Mesodermal cell (in vitro differentiated cells): ENCODE measurements around the gene TP73. TPM values are rescaled to one million over a fixed set of nuclear protein-coding genes. Genes with fewer than 3 reads are reported as not detected.

ENCODE experiments used
- H3K27ac ChIP-seq: 2 replicates; pipeline ENCODE4 v1.7.0; 2013; ENCODE audit warnings: mild to moderate bottlenecking, low read depth, low read length, moderate library complexity; ENCODE audit not compliant: severe bottlenecking
- H3K36me3 ChIP-seq: 2 replicates; pipeline ENCODE4 v1.7.1; 2013; ENCODE audit warnings: mild to moderate bottlenecking, low read length, moderate library complexity; ENCODE audit not compliant: control insufficient read depth, insufficient read depth
- H3K4me1 ChIP-seq: one replicate; pipeline ENCODE4 v1.7.1; 2013; ENCODE audit warnings: mild to moderate bottlenecking, low read length; ENCODE audit not compliant: insufficient read depth, control insufficient read depth, poor library complexity, severe bottlenecking
- H3K4me3 ChIP-seq: 2 replicates; pipeline ENCODE4 v1.7.0; 2013; ENCODE audit warnings: low read length, control low read depth, mild to moderate bottlenecking; ENCODE audit not compliant: insufficient read depth, poor library complexity, severe bottlenecking; ENCODE audit errors: extremely low read depth
- H3K9me3 ChIP-seq: 2 replicates; pipeline ENCODE4 v1.7.1; 2013; ENCODE audit warnings: mild to moderate bottlenecking, low read length, moderate library complexity; ENCODE audit not compliant: control insufficient read depth
- WGBS, 2 experiments: methylation state at CpG; one replicate each; pipeline ENCODE4 v1.1.5; 2013; ENCODE audit warnings: missing lambda C conversion rate in 2 of 2; ENCODE audit not compliant: insufficient coverage in 2 of 2; 5-methylcytosine and 5-hydroxymethylcytosine counted together
- polyA plus RNA-seq, 2 experiments: library from polyadenylated mRNA; stranded (reverse); fragments of 50-300 nt; gene quantifications; one replicate each; pipeline ENCODE4 v1.2.3, GENCODE V29; 2013

The TP73 gene
- polyA plus RNA-seq (2013, experiment 1 of 2) = not detected
- polyA plus RNA-seq (2013, experiment 2 of 2) = 0.10 TPM

- Histone ChIP-seq H3K27ac (no peak within 1 kb of the TSS), H3K4me3 (peak within 1 kb of the TSS; percentile 12), H3K9me3 (no peaks in the 10 kb centered on the region), H3K4me1 (no peaks in the 10 kb centered on the region), H3K36me3 (peaks cover 5% of the 10 kb centered on the region)
- 0 to 1% methylated on average over 34 to 57 of the region's 80 CpGs for WGBS, 2 experiments
Observed at GRCh38 chr1:3651930-3652547, at the start of gene TP73. TP73 (plus strand) TSS chr1:3652516; CDS start chr1:3682366, 29,850 bp downstream.

GRCh38 chr1:3603156-3603555 is 49.2 kb upstream of the TP73 start:
- H3K4me3 ChIP-seq = no peak overlapping the region

GRCh38 chr1:3603571-3604467 is 48.5 kb upstream of the TP73 start:
- Histone ChIP-seq H3K36me3 (peaks cover 4% of the 10 kb centered on the region), H3K4me3 (no peak overlapping the region), H3K27ac (no peak overlapping the region), H3K9me3 (no peaks in the 10 kb centered on the region), H3K4me1 (peaks cover 7% of the 10 kb centered on the region)
- WGBS, 2 experiments = 92 to 93% methylated on average over 27 of the region's 29 CpGs

More at GRCh38 chr1:3603156-3603555, 49.2 kb upstream of the TP73 start:
- 94 to 96% methylated on average over 8 to 11 of the region's 11 CpGs for WGBS, 2 experiments
- no peaks in the 10 kb centered on the region for H3K9me3 ChIP-seq
- H3K27ac ChIP-seq = no peak overlapping the region
- H3K36me3 ChIP-seq = peaks cover 4% of the 10 kb centered on the region
- H3K4me1 ChIP-seq = peaks cover 11% of the 10 kb centered on the region

GRCh38 chr1:3604468-3604974 is 47.8 kb upstream of the TP73 start:
- WGBS, 2 experiments = 93% methylated on average over 3 to 7 of the region's 8 CpGs
- no peak overlapping the region for H3K27ac ChIP-seq
- H3K36me3 ChIP-seq = peaks cover 4% of the 10 kb centered on the region
- H3K4me1 ChIP-seq = peaks cover 10% of the 10 kb centered on the region
- no peak overlapping the region for H3K4me3 ChIP-seq
- H3K9me3 ChIP-seq = no peaks in the 10 kb centered on the region

GRCh38 chr1:3604997-3605823 is 47.1 kb upstream of the TP73 start:
- Histone ChIP-seq H3K4me1 (peaks cover 16% of the 10 kb centered on the region), H3K36me3 (peaks cover 4% of the 10 kb centered on the region), H3K4me3 (no peak overlapping the region), H3K27ac (no peak overlapping the region), H3K9me3 (no peaks in the 10 kb centered on the region)
- WGBS, 2 experiments = 83 to 87% methylated on average over 7 of the region's 7 CpGs

- WGBS, 2 experiments = 82 to 89% methylated on average over 11 to 23 of the region's 23 CpGs
- Histone ChIP-seq H3K9me3 (no peaks in the 10 kb centered on the region), H3K4me3 (no peak overlapping the region), H3K4me1 (peaks cover 19% of the 10 kb centered on the region), H3K27ac (no peak overlapping the region), H3K36me3 (peaks cover 1% of the 10 kb centered on the region)
Observed at GRCh38 chr1:3606779-3607702, 45.3 kb upstream of the TP73 start.

- no peaks in the 10 kb centered on the region for H3K9me3 ChIP-seq
- WGBS, 2 experiments = 81 to 88% methylated on average over 7 to 15 of the region's 18 CpGs
- peaks cover 24% of the 10 kb centered on the region for H3K4me1 ChIP-seq
- no peak overlapping the region for H3K4me3 ChIP-seq
- no peaks in the 10 kb centered on the region for H3K36me3 ChIP-seq
- H3K27ac ChIP-seq = no peak overlapping the region
Observed at GRCh38 chr1:3607703-3608065, 44.6 kb upstream of the TP73 start.

- Histone ChIP-seq H3K4me1 (peaks cover 28% of the 10 kb centered on the region), H3K36me3 (no peaks in the 10 kb centered on the region), H3K4me3 (no peak overlapping the region), H3K9me3 (no peaks in the 10 kb centered on the region), H3K27ac (no peak overlapping the region)
- 88 to 93% methylated on average over 7 of the region's 7 CpGs for WGBS, 2 experiments
Observed at GRCh38 chr1:3608154-3608553, 44.2 kb upstream of the TP73 start.

- 79 to 83% methylated on average over 17 to 19 of the region's 22 CpGs for WGBS, 2 experiments
- no peak overlapping the region for H3K4me3 ChIP-seq
- no peaks in the 10 kb centered on the region for H3K9me3 ChIP-seq
- no peak overlapping the region for H3K27ac ChIP-seq
- H3K4me1 ChIP-seq = peaks cover 38% of the 10 kb centered on the region
- H3K36me3 ChIP-seq = no peaks in the 10 kb centered on the region
Observed at GRCh38 chr1:3609016-3609768, 43.1 kb upstream of the TP73 start.
